ENCODE data around the gene SLC2A5.
A peak's percentile ranks its signal among the peaks of the same experiment; 100 is the strongest.
"Not testable (repeated sequence)": the region's sequence is repeated elsewhere in the genome, so short reads cannot be mapped to it uniquely, and the experiment has no call there.

The SLC2A5 gene

GRCh38 chr1:9004031-9004699 lies 65.3 kb downstream of the SLC2A5 start:
- DNase-seq, result no peak

GRCh38 chr1:9002215-9002560 lies 67.2 kb downstream of the SLC2A5 start:
- DNase-seq, result not testable (repeated sequence)

GRCh38 chr1:9001534-9002214 lies 67.8 kb downstream of the SLC2A5 start:
- not testable (repeated sequence) for DNase-seq

GRCh38 chr1:8993962-8994675 lies 75.3 kb downstream of the SLC2A5 start:
- not testable (repeated sequence) for DNase-seq

- no peak for DNase-seq
Measured at GRCh38 chr1:8992936-8993687, 76.3 kb downstream of the SLC2A5 start.

GRCh38 chr1:8989821-8990220 lies 79.6 kb downstream of the SLC2A5 start:
- no peak for DNase-seq

GRCh38 chr1:8989061-8989460 lies 80.4 kb downstream of the SLC2A5 start:
- DNase-seq, result no peak

GRCh38 chr1:8988618-8988967 lies 80.8 kb downstream of the SLC2A5 start:
- no peak for DNase-seq

- DNase-seq, result peak; percentile 29
Measured at GRCh38 chr1:8987881-8988617, 81.4 kb downstream of the SLC2A5 start.

- DNase-seq, result no peak
Measured at GRCh38 chr1:8986814-8987190, 82.6 kb downstream of the SLC2A5 start.

GRCh38 chr1:8985915-8986813 lies 83.3 kb downstream of the SLC2A5 start:
- peak; percentile 57 for DNase-seq

Data from NCI-H1092 treated with DMSO at 0.1 percent for 48 hours (cell line).